ENCODE measurements around the gene SERTAD4.

The SERTAD4 gene

DNA sequence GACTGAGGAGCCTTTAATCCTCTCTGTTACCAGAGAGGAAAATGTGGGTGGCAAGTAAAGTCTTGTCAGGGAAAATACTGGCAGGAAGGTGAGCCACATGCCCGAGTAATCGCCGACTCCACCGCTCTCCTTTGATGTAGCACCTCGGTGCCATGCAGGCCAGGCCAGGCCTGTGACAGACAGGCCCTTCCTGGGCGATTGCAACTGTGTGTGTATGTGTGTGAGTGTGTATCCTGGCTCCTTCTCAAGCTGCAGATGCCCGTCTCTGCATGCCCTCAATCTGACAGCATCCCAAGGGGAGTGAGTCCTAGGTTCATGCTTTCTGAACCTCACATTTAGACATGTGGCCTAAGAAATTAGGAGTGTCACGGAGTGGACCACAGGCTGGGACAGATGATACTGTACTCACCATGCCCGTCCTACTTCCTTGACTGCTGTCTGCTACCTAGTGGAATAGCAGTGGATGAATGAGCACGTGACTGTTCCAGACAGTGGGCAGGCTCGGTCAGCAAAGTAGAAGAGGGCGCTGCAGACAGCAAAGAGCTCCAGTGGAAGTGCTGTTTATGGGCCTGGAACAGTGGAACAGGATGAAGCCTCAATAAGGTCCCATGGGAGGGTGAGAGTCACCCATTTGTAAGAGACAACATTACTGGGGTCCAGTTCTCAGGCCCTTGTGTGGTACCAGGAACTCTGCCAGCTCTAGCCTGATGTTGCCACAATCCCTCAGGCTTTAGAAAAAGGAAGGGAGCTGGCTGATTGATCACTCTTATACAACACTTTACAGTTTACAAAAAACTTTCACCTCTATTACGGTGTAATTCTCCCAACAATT is 25.3 kb downstream of the SERTAD4 start:
- no peak for DNase-seq (ENCODE audit: low read depth)
- H3K4me3 ChIP-seq (ENCODE audit: low read depth, low read length), result no peak overlapping the region
- TF ChIP-seq, protein P1, sequence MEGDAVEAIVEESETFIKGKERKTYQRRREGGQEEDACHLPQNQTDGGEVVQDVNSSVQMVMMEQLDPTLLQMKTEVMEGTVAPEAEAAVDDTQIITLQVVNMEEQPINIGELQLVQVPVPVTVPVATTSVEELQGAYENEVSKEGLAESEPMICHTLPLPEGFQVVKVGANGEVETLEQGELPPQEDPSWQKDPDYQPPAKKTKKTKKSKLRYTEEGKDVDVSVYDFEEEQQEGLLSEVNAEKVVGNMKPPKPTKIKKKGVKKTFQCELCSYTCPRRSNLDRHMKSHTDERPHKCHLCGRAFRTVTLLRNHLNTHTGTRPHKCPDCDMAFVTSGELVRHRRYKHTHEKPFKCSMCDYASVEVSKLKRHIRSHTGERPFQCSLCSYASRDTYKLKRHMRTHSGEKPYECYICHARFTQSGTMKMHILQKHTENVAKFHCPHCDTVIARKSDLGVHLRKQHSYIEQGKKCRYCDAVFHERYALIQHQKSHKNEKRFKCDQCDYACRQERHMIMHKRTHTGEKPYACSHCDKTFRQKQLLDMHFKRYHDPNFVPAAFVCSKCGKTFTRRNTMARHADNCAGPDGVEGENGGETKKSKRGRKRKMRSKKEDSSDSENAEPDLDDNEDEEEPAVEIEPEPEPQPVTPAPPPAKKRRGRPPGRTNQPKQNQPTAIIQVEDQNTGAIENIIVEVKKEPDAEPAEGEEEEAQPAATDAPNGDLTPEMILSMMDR (IDR thresholded peaks at IDR 0.05; ENCODE audit: insufficient read depth, low read depth, low read length, missing control alignments), result no peak

DNA sequence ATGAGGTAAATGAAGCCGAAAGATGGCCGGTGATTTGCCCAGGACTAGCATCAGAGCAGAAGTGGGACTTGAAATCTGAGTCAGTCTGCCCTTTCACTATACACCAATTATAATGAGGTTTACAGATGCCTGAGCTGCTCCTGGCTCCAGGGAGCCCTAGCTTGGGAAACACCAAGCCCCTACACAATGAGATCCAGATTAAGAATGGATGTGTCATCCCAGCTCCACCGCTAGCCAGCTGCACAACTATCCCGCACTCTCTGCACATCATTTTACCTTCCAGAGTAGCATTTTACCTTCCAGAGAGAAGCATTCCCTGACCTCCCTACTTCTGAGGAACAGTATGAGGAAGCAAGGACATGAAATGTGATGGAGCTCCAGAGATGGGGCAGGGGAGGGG is 27.0 kb downstream of the SERTAD4 start:
- TF ChIP-seq, protein P1 (IDR thresholded peaks at IDR 0.05; ENCODE audit: insufficient read depth, low read depth, low read length, missing control alignments), result no peak
- H3K4me3 ChIP-seq (ENCODE audit: low read depth, low read length), result no peak overlapping the region
- no peak for DNase-seq (ENCODE audit: low read depth)

DNA sequence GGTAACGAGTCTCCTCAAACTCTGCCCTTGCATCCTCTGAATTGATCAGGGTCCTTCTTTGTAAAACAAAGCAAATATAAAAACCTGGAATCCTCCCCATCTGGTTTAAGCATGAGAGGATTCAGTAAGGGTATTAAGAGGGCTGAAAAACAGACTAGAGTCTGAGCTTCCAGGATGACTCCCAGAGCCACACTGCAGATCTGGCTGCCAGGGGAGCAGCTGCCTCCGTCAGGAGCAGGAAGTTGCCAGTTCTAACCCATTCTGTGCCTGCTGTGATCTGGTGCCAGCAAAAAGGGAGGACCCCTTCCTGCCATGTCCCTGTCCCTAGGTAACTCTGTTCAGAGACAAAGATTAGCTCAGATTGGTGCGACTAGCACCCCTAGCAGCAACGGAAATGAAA is 27.5 kb downstream of the SERTAD4 start:
- TF ChIP-seq, protein P1 (IDR thresholded peaks at IDR 0.05; ENCODE audit: insufficient read depth, low read depth, low read length, missing control alignments), result no peak
- DNase-seq (ENCODE audit: low read depth), result no peak
- no peak overlapping the region for H3K4me3 ChIP-seq (ENCODE audit: low read depth, low read length)

DNA sequence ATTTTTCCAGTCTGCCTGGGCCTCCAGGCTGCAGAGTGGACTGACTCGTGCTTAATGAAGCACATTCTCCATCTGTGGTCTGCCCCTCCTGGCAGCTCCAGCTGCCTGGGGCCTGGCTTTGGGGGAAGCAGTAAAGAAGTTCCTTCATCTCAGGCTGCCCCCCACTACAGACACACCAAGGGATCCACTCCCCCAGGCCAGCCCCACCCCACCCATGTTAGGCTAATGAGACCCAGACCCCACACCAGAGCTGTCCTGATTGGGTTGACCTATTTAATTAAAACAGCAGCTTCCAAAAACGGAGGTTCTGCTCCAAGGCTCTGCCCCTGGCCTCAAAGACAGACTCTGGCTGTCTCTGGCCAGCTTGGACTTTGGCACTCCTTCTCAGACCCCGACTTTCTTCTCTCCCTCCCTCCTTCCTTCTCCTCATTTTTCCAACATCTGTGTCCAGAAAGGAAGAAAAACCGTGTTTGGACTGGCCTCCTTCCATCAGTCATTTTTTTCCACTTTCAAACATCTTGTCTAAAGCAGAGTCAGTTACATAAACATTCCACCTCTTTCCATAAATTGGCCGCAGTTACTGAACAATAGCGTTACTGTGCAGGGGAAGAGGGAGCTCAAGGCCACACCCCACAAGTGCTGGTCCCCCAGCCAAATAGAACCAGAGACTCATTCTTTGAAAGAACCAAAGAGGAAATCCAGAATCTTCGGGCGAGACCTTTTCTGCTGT is 29.7 kb downstream of the SERTAD4 start:
- no peak overlapping the region for H3K4me3 ChIP-seq (ENCODE audit: low read depth, low read length)
- DNase-seq (ENCODE audit: low read depth), result no peak
- TF ChIP-seq, protein P1 (IDR thresholded peaks at IDR 0.05; ENCODE audit: insufficient read depth, low read depth, low read length, missing control alignments), result no peak

DNA sequence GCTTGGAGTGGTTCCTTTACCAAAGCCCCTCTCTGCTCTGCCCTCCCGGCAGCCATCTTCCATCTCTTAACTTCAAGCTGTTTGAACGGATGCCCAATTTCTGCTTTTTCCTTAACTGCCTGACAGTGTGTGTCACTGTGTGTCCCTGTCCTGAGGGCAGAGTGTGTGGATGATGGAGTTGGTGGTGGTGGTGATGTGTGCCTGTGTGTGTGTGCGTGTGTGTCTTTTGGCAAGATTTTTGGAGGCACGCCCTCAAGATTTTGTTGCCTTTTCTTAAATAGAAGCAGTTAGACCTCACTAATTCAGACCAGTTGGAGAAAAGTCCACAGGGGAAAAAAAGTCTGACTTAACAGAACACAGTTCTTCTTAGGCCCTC is 30.3 kb downstream of the SERTAD4 start:
- TF ChIP-seq, protein P1 (IDR thresholded peaks at IDR 0.05; ENCODE audit: insufficient read depth, low read depth, low read length, missing control alignments), result no peak

DNA sequence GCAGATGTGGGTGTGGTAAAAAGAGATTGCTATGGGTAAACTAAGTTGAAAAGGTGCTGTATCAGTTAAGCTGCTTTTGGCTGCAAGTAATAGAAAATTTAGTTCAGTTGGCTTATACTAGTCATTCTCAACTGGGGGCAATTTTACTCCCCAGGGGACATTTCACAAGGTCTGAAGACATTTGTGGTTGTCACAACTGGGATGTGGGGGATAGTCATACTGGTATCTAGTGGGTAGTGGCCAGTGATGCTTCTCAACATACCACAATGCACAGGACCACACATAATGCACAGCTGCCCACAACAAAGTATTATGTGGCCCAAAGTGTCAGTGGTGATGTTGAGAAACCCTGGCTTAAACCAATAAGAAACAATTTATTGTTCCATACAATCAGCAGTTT is 31.4 kb downstream of the SERTAD4 start:
- no peak for DNase-seq (ENCODE audit: low read depth)

More for the DNA sequence above, 30.3 kb downstream of the SERTAD4 start:
- no peak overlapping the region for H3K4me3 ChIP-seq (ENCODE audit: low read depth, low read length)
- no peak for DNase-seq (ENCODE audit: low read depth)

More for the DNA sequence above, 31.4 kb downstream of the SERTAD4 start:
- TF ChIP-seq, protein P1 (IDR thresholded peaks at IDR 0.05; ENCODE audit: insufficient read depth, low read depth, low read length, missing control alignments), result no peak
- no peak overlapping the region for H3K4me3 ChIP-seq (ENCODE audit: low read depth, low read length)

All from GM12865 (cell line).